Tibial nerve (tissue), 3 donors: ENCODE results near the gene GMDS.

Source experiments
- CTCF ChIP-seq, 5 experiments: fragments of 200-600 bp in 3 of 5; fragments of 450-650 bp in 2 of 5; sonication (generic) in 3 of 5; IDR thresholded peaks; one replicate each; pipeline ENCODE4 v1.5.1; 2016 to 2019; ENCODE audit warnings: antibody characterized with exemption in 5 of 5, mild to moderate bottlenecking in 3 of 5, moderate library complexity in 2 of 5
- POLR2A ChIP-seq, 2 donors: fragments of 450-650 bp; IDR thresholded peaks; one replicate each; pipeline ENCODE4 v1.6.1; 2017; ENCODE audit warnings: antibody characterized with exemption in 2 of 2, mild to moderate bottlenecking in 2 of 2, moderate library complexity in 2 of 2

GRCh38 chr6:1747003-1747402 is 498.4 kb downstream of the GMDS start:
- TF ChIP-seq CTCF (IDR thresholded peaks at IDR 0.05) (no peak), POLR2A (IDR thresholded peaks at IDR 0.05) (no peak)
